Kidney (tissue), 14 donors: Measurements from ENCODE around the gene STK24. TPM values are rescaled to one million over a fixed set of nuclear protein-coding genes. Genes with fewer than 3 reads are reported as not detected.

Experiments
- DNase-seq, 5 donors: peaks; one replicate each; pipeline ENCODE4 v3.0.0-alpha.2; 2013 to 2020
- FAIRE-seq: peaks from 2 replicates; lab custom pipeline; 2012; peaks lifted over from hg19 to GRCh38; lab: Jason Lieb, UNC
- H3K27ac ChIP-seq, 2 donors: one replicate each; pipeline ENCODE4 v1.7.0; 2013; ENCODE audit warnings: low read depth in 2 of 2, low read length in 2 of 2, inconsistent platforms in 1 of 2
- H3K27me3 ChIP-seq: one replicate; pipeline ENCODE4 v1.7.1; 2013; ENCODE audit warnings: low read length, inconsistent platforms; ENCODE audit not compliant: control insufficient read depth, insufficient read depth
- H3K36me3 ChIP-seq, 3 donors: one replicate each; pipeline versions ENCODE4 v1.7.0 to v1.7.1; 2013; ENCODE audit warnings: low read length in 3 of 3, control low read depth in 1 of 3, inconsistent platforms in 1 of 3; ENCODE audit not compliant: insufficient read depth in 3 of 3, control insufficient read depth in 2 of 3
- H3K4me1 ChIP-seq, 3 donors: one replicate each; pipeline versions ENCODE4 v1.7.0 to v1.7.1; 2013; ENCODE audit warnings: low read length in 3 of 3, inconsistent platforms in 1 of 3, low read depth in 1 of 3; ENCODE audit not compliant: control insufficient read depth in 2 of 3, insufficient read depth in 2 of 3
- H3K4me3 ChIP-seq, 3 donors: one replicate each; pipeline versions ENCODE4 v1.7.0 to v1.8.1; 2013; ENCODE audit warnings: low read length in 3 of 3, control low read depth in 1 of 3, inconsistent platforms in 1 of 3
- H3K9ac ChIP-seq, 3 donors: one replicate each; pipeline versions ENCODE4 v1.7.0 to v1.7.1; 2013; ENCODE audit warnings: low read length in 3 of 3, control low read depth in 1 of 3, inconsistent platforms in 1 of 3
- H3K9me3 ChIP-seq, 3 donors: one replicate each; pipeline versions ENCODE4 v1.7.0 to v1.7.1; 2013; ENCODE audit warnings: low read length in 3 of 3, control low read depth in 1 of 3, inconsistent platforms in 1 of 3; ENCODE audit not compliant: control insufficient read depth in 2 of 3, insufficient read depth in 1 of 3
- CTCF ChIP-seq: IDR thresholded peaks from 3 replicates; pipeline ENCODE4 v1.5.1; 2012; ENCODE audit warnings: mild to moderate bottlenecking, moderate library complexity, borderline replicate concordance; ENCODE audit not compliant: insufficient read depth; ENCODE audit errors: extremely low read depth
- intact Hi-C: fragments of 100-400 bp; cut with DNase I; formaldehyde crosslinking; loops from one replicate; pipeline ENCODE4 v1.11.1; 2022
- polyA plus RNA-seq: library from polyadenylated mRNA; stranded (reverse); fragments of 350-450 nt; fragmentation: Illumina TruSeq; extraction: RNeasy Lipid Tissue Mini Kit (QIAGEN cat#74804); gene quantifications from one replicate; pipeline ENCODE4 v1.2.3, GENCODE V29; 2014; ENCODE audit warnings: low read depth, low replicate concordance; ENCODE audit not compliant: insufficient read depth
- total RNA-seq: library from RNA; stranded (reverse); fragmentation: NEBNext Ultra II Directional; extraction: Animal tissue kit (Norgen Biotek cat#: 25700); gene quantifications from one replicate; pipeline ENCODE4 v1.2.1, GENCODE V29; 2021
- donor health status: control.
- donor health status: control.
- donor health status: control.
- donor health status: control.
- donor health status: control.
- donor health status: DM: yes; HTN: yes; CAD: no.
- donor health status: Normal renal cell carcinoma (clear cell type).

Gene STK24
- total and polyA plus RNA-seq, 2 donors from 2014 or later: 56.7 to 122 TPM

GRCh38 chr13:98422046-98422445, 154.9 kb downstream of the STK24 start:
- H3K9ac ChIP-seq: no peak overlapping the region
- no peaks in the 10 kb centered on the region for H3K27me3 ChIP-seq
- H3K27ac ChIP-seq: no peak overlapping the region
- H3K4me3 ChIP-seq: no peak overlapping the region
- intact Hi-C loops: no loop called here
- no peak for TF ChIP-seq CTCF
- no peaks in the 10 kb centered on the region for H3K9me3 ChIP-seq
- peaks cover 9 to 56% (median 24%) of the 10 kb centered on the region in 3 donors for H3K36me3 ChIP-seq
- DNase-seq (no peak), FAIRE-seq (no peak)
- peaks cover 0 to 3% (median 0%) of the 10 kb centered on the region in 3 donors for H3K4me1 ChIP-seq

- FAIRE-seq: no peak
- Histone ChIP-seq H3K27ac (no peak overlapping the region), H3K27me3 (no peaks in the 10 kb centered on the region), H3K36me3 (peaks cover 7 to 49% (median 25%) of the 10 kb centered on the region in 3 donors), H3K9ac (no peak overlapping the region), H3K9me3 (no peaks in the 10 kb centered on the region), H3K4me1 (peaks cover 0 to 7% (median 6%) of the 10 kb centered on the region in 3 donors), H3K4me3 (no peak overlapping the region)
- DNase-seq: no peak
- intact Hi-C loops: no loop called here
- no peak for TF ChIP-seq CTCF
Measured at GRCh38 chr13:98420554-98421175, 156.2 kb downstream of the STK24 start.

- H3K27ac ChIP-seq: no peak overlapping the region
- intact Hi-C loops: no loop called here
- FAIRE-seq: no peak
- H3K36me3 ChIP-seq: peaks cover 12 to 49% (median 28%) of the 10 kb centered on the region in 3 donors
- no peak overlapping the region for H3K9ac ChIP-seq
- H3K4me1 ChIP-seq: peaks cover 0 to 13% (median 7%) of the 10 kb centered on the region in 3 donors
- no peak for DNase-seq
- no peaks in the 10 kb centered on the region for H3K27me3 ChIP-seq
- no peaks in the 10 kb centered on the region for H3K9me3 ChIP-seq
- no peak overlapping the region for H3K4me3 ChIP-seq
- no peak for TF ChIP-seq CTCF
Measured at GRCh38 chr13:98419786-98420553, 156.9 kb downstream of the STK24 start.
